Measurements from ENCODE around the gene PGM2L1.
"Not testable (repeated sequence)": the region's sequence is repeated elsewhere in the genome, so short reads cannot be mapped to it uniquely, and the experiment has no call there.

- TF ChIP-seq POLR2A, CTCF (IDR thresholded peaks at IDR 0.05): not testable (repeated sequence)
Measured at GRCh38 chr11:74331000-74331399, 67.2 kb downstream of the PGM2L1 start.

Data from lower leg skin (tissue), 3 donors.